Body of pancreas (tissue), 4 donors: ENCODE data around the gene KIF12. TPM values are rescaled to one million over a fixed set of nuclear protein-coding genes. Genes with fewer than 3 reads are reported as not detected.

Experiments
- ATAC-seq: fragments of 150-250 bp; one replicate; pipeline ENCODE4 v1.9.1; 2016
- DNase-seq, 4 donors: peaks; one replicate each; pipeline ENCODE4 v3.0.0-alpha.2; 2019
- H3K27ac ChIP-seq, 4 donors: fragments of 200-600 bp; sonication (generic); 1 replicate in 3 of 4; 2 replicates in 1 of 4; pipeline versions ENCODE4 v1.5.1 to v1.6.1; 2016 to 2019; ENCODE audit warnings: mild to moderate bottlenecking in 1 of 4, mixed read lengths in 1 of 4, moderate library complexity in 1 of 4
- H3K27me3 ChIP-seq, 2 donors: fragments of 200-600 bp; sonication (generic); one replicate each; pipeline ENCODE4 v1.6.0; 2016; ENCODE audit warnings: mild to moderate bottlenecking in 1 of 2
- H3K36me3 ChIP-seq, 2 donors: fragments of 200-600 bp; sonication (generic); replicated peaks in 1 of 2; 2 replicates each; pipeline ENCODE4 v1.5.1; 2016; ENCODE audit warnings: low read depth in 2 of 2; ENCODE audit not compliant: insufficient read depth in 1 of 2
- H3K4me1 ChIP-seq: fragments of 200-600 bp; sonication (generic); one replicate; pipeline ENCODE4 v1.6.0; 2016
- H3K4me3 ChIP-seq, 2 donors: fragments of 200-600 bp; sonication (generic); 1 replicate in 1 of 2; 2 replicates in 1 of 2; pipeline ENCODE4 v1.5.1; 2016 to 2019
- H3K9me3 ChIP-seq, 3 donors: fragments of 200-600 bp; sonication (generic); 1 replicate in 2 of 3; 2 replicates in 1 of 3; pipeline ENCODE4 v1.5.1; 2016
- POLR2A ChIP-seq, 3 donors: fragments of 450-650 bp; IDR thresholded peaks; one replicate each; pipeline ENCODE4 v1.6.1; 2016; ENCODE audit warnings: antibody characterized with exemption in 3 of 3, mild to moderate bottlenecking in 2 of 3
- WGBS, 2 donors: methylation state at CpG; one replicate each; pipeline ENCODE4 v1.1.5; 2017; 5-methylcytosine and 5-hydroxymethylcytosine counted together
- intact Hi-C: fragments of 100-400 bp; cut with DNase I; formaldehyde crosslinking; loops from one replicate; pipeline ENCODE4 v1.15.1; 2023
- total RNA-seq, 2 donors: library from RNA; depleted of rRNA; stranded (reverse); fragments of >200 nt; gene quantifications; one replicate each; pipeline ENCODE4 v1.1.0, GENCODE V29; 2016
- TF ChIP-seq, protein P1 (sequence below), 7 experiments: fragments of 450-650 bp in 4 of 7; fragments of 200-600 bp in 3 of 7; sonication (generic) in 3 of 7; IDR thresholded peaks; one replicate each; pipeline ENCODE4 v1.5.1; 2016 to 2019; ENCODE audit warnings: antibody characterized with exemption in 7 of 7

KIF12 gene
- total RNA-seq, 2 donors from 2014 or later, result 135 to 249 TPM

DNA sequence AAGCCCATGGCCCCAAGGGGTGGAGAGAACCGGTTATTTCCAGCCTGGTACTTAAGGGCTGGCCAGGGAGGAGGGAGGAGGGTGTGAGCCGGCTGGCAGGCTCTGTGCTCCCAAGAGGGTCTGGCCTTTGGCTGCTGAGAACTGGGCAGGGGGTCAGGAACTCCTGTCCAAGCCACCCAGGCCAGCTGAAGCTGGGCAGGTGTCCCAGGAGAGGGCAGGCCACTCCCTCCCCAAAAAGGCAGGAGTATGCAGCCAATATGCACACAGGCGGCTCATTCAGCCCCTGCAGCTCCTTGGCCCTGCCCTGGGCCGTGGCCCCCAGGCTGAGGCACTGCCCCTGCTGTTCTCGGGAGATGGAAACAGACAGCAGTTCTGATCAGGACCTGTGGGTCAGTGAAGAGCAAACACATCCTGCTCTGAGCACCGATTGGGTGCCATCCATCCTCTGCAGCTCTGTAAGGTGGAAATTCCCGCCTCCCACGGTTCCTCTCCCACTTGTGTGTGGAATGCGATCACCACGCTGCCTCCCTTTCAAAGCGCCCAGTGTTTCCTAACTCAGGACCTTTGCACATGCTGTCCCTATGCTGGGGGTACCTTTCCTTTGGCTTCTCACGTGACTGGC lies 17.1 kb upstream of the KIF12 start:
- peaks cover 34% of the 10 kb centered on the region for H3K4me1 ChIP-seq
- ATAC-seq (no peak), DNase-seq (peak in 2 of 4 donors; percentile 29 to 35)
- H3K9me3 ChIP-seq, result no peaks in the 10 kb centered on the region
- TF ChIP-seq POLR2A (IDR thresholded peaks at IDR 0.05), result no peak
- TF ChIP-seq, protein P1, sequence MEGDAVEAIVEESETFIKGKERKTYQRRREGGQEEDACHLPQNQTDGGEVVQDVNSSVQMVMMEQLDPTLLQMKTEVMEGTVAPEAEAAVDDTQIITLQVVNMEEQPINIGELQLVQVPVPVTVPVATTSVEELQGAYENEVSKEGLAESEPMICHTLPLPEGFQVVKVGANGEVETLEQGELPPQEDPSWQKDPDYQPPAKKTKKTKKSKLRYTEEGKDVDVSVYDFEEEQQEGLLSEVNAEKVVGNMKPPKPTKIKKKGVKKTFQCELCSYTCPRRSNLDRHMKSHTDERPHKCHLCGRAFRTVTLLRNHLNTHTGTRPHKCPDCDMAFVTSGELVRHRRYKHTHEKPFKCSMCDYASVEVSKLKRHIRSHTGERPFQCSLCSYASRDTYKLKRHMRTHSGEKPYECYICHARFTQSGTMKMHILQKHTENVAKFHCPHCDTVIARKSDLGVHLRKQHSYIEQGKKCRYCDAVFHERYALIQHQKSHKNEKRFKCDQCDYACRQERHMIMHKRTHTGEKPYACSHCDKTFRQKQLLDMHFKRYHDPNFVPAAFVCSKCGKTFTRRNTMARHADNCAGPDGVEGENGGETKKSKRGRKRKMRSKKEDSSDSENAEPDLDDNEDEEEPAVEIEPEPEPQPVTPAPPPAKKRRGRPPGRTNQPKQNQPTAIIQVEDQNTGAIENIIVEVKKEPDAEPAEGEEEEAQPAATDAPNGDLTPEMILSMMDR (IDR thresholded peaks at IDR 0.05), result no peak
- intact Hi-C loops, result no loop called here
- H3K36me3 ChIP-seq, result no peaks in the 10 kb centered on the region
- H3K27ac ChIP-seq, result peak overlapping the region; percentile 11 to 86 (median 78)
- 48 to 70% methylated on average over 11 to 12 of the region's 12 CpGs for WGBS, 2 donors
- H3K27me3 ChIP-seq, result no peaks in the 10 kb centered on the region
- H3K4me3 ChIP-seq, result no peak overlapping the region

- H3K27ac ChIP-seq, result peak overlapping the region; percentile 11 to 86 (median 78)
- H3K4me1 ChIP-seq, result peaks cover 34% of the 10 kb centered on the region
- WGBS, 2 donors, result 66 to 78% methylated on average over 9 of the region's 9 CpGs
- DNase-seq (no peak), ATAC-seq (no peak)
- no peaks in the 10 kb centered on the region for H3K36me3 ChIP-seq
- H3K9me3 ChIP-seq, result no peaks in the 10 kb centered on the region
- TF ChIP-seq, protein P1 (IDR thresholded peaks at IDR 0.05), result no peak
- TF ChIP-seq POLR2A (IDR thresholded peaks at IDR 0.05), result no peak
- H3K4me3 ChIP-seq, result no peak overlapping the region
- H3K27me3 ChIP-seq, result no peaks in the 10 kb centered on the region
- intact Hi-C loops, result no loop called here
Observed at GRCh38 chr9:114115654-114116125, 16.6 kb upstream of the KIF12 start.

- H3K9me3 ChIP-seq, result no peaks in the 10 kb centered on the region
- ATAC-seq (no peak), DNase-seq (no peak)
- WGBS, 2 donors, result 45 to 55% methylated on average over 2 of the region's 2 CpGs
- H3K4me1 ChIP-seq, result peaks cover 28% of the 10 kb centered on the region
- H3K4me3 ChIP-seq, result no peak overlapping the region
- no peak for TF ChIP-seq POLR2A (IDR thresholded peaks at IDR 0.05)
- TF ChIP-seq, protein P1 (IDR thresholded peaks at IDR 0.05), result no peak
- H3K27ac ChIP-seq, result no peak overlapping the region
- intact Hi-C loops, result no loop called here
- no peaks in the 10 kb centered on the region for H3K27me3 ChIP-seq
- H3K36me3 ChIP-seq, result no peaks in the 10 kb centered on the region
Observed at GRCh38 chr9:114114364-114114763, 15.3 kb upstream of the KIF12 start.

DNA sequence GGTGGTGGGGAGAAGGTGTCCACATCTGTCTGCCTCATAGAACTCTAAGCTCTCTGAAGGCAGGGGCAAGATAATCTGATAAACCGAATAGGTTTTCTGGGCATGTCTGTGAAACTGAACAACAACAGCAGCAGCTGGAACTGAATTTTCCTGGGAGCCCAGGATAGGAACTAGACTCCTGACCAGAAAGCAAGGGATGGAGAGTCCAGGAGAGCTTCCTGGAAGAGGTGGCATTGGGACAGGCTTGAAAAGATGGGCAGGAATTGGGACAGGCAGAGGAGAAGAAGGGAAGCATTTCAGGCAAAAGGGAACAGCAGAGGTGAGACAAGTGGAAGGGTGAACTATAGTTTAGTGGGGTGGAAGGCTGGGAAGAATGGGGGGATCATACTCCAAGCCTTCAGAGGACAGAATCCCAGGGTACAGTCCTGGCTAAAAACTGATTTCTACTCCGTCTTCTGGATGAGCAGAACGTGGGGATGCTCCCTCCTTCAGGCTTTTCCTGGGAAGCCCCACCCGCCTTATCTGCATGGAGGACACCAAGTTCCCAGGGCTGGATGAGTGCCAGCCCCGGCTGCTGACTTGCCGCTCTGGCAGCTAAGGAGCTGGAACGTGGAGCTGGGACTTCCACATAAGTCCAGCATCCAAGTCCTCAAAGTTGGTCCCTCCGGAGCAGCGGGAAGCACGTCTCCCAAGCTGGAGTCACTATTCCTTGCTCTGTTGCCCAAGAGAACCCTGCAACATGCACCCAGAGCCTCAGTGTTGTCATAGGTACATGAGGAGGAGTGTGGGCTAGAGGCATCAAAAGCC lies 13.9 kb upstream of the KIF12 start:
- Histone ChIP-seq H3K4me1 (peaks cover 24% of the 10 kb centered on the region), H3K27me3 (no peaks in the 10 kb centered on the region), H3K36me3 (no peaks in the 10 kb centered on the region), H3K27ac (peak overlapping the region in 1 of 4 donors; percentile 21), H3K4me3 (no peak overlapping the region), H3K9me3 (no peaks in the 10 kb centered on the region)
- peak; percentile 31 for ATAC-seq
- TF ChIP-seq POLR2A (IDR thresholded peaks at IDR 0.05), result no peak
- TF ChIP-seq, protein P1 (IDR thresholded peaks at IDR 0.05), result no peak
- DNase-seq, result peak; percentile 55 to 77 (median 69)
- 23 to 41% methylated on average over 8 to 9 of the region's 10 CpGs for WGBS, 2 donors
- intact Hi-C loops, result no loop called here
